GM18870 (cell line): Measurements from ENCODE around the gene NR3C2.

Experiments used
- ATAC-seq: cut with Tn5 transposase; IDR thresholded peaks from one replicate; pipeline ENCODE4 v1.9.1; 2021; ENCODE audit warnings: moderate library complexity; ENCODE audit not compliant: unreplicated experiment

Gene NR3C2

GRCh38 chr4:148118179-148118578 is 324.0 kb downstream of the NR3C2 start:
- ATAC-seq: no peak

- no peak for ATAC-seq
These were observed 325.2 kb downstream of the NR3C2 start for GRCh38 chr4:148116969-148117368.

GRCh38 chr4:148116264-148116663 is 325.9 kb downstream of the NR3C2 start:
- ATAC-seq: no peak

DNA sequence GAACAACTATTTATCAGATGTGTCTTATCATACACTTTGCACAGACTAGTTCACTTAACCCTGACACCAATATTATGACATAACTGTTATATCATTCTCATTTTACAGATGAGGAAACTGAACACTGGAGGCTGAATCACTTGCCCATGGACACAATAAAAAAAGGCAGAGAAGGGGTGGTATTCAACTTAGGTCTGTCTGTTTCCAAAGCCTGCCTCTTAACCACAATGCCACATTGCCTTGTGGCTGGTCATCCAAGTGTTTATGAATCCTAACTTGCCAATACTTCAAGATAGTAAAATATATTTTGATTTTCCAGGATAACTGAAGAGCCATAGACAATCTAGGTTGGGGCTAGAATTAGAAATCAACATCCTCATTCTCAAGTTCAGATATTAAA is 327.8 kb downstream of the NR3C2 start:
- no peak for ATAC-seq

DNA sequence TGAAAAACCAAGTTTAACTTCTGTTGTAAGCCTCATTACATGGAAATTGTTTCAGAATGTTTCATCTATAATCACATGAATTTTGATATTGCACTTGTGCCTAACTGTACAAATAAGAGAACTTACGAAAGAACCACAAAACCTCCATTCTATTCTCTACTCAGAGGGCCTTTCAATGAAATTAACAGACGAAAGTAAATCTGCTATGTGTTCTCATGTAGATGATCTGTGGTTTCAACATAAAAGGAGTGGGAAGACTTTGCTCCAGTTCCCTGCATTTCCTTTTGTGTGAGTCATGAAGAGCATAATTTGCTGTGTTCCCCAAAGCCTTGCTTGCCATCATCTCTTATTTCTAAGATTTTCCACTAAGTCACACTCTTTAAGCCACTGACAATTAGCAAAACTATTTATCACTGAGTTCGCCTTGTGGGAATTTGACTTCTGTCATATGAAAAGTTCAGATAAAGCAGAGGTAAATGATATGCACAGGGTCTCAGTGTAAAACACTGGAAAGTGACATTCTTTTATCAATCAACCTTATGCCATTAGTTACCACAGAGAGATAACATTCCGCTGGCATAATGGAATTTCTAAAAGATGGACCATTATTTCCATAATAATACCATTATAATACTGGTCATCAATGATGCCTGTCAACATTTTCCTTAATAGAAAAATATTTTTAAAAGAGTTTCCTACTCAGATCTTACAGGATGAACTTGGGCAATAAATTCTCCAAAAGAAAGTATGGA is 329.8 kb downstream of the NR3C2 start:
- no peak for ATAC-seq

- ATAC-seq: no peak
These were observed 332.0 kb downstream of the NR3C2 start for GRCh38 chr4:148110169-148110568.

DNA sequence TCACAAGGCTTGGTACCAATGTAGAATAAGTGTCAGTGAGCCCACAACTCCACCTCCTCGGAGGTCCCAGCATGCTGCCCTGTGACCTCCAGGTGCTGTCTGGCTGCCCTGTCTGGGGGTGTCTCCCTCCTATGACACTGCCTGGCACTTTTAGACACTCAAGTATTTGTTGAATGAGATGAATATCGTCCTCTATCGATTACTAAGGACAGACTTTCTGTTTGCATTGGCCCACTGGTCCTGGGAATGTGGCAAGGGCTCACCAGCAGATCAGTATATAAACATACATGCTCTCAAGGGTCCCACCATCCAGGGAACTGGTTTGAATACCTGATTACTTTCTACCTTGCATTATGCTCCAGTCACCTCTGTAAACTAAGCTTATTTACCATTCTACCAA is 333.0 kb downstream of the NR3C2 start:
- ATAC-seq: no peak

DNA sequence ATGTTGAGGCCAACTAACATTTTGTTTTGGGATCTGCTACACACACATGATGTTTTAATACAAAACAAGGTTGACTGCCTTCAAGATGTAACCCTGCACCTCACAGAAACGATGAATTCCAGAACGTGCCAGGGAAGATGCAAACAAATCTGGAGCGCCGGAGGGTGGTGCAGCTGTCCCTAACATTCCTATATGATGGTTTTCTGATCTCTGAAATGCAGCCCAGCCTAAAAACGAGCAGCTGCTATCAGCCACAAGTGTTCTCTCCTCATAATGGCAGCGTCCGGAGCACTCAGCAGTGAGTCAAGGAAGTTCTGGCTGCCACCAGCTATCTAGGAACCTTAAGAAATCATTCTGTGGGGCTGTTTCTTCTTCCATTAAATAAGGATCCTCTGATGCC is 333.4 kb downstream of the NR3C2 start:
- ATAC-seq: no peak

DNA sequence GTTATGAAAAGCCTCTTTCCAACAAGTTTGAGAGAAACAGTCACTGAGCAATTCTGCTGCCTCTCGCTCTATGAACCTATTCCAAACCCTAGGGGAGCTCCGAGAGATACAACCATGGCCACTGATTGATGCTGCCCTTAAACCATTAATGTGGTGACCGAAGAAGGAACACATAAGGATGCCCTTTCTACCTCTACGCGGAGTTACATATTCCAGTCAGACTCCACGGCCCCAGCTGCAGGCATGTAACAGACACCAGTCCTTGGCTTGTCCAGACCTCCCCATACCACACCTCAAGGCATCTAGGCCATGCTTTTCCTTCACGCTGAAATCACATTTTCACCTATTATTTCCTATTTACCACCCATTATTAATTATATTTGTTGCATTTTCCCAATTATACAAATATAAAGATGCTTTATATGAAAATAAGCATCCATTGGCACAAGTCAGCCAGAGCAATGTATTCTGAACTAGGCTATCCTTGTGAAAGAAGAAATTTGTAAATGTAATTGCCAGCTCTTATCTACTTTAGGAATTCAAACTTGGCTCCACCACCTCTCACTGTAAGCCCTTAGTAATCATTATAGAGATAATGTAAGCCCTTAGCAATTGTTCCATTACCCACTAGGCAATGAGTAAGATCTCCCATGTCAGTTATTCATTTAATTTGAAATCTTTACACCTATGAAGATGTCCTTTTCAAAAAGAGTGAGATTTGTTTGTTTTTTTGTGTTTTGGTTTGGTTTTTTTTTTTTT is 338.4 kb downstream of the NR3C2 start:
- no peak for ATAC-seq

- ATAC-seq: no peak
These were observed 340.4 kb downstream of the NR3C2 start for GRCh38 chr4:148101790-148102189.

DNA sequence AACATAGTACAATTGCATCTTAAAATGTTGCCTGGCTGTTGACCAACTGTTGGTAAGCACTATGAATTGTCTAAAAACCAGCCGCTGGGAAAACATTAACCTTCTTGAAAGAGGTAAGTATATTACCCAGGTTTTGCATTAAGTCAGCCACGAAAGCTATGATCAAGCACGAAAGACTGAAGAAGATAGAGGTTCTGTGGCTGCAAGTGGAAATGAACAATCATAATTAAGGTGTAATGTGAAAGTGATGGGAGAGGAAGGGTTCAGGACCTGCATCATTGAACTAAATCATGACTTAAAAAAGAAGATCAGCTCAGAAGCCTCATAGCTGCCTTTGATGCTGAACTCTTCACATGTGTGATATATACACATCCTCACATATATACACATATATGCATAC is 341.0 kb downstream of the NR3C2 start:
- ATAC-seq: no peak

GRCh38 chr4:148097801-148098200 is 344.4 kb downstream of the NR3C2 start:
- ATAC-seq: no peak

DNA sequence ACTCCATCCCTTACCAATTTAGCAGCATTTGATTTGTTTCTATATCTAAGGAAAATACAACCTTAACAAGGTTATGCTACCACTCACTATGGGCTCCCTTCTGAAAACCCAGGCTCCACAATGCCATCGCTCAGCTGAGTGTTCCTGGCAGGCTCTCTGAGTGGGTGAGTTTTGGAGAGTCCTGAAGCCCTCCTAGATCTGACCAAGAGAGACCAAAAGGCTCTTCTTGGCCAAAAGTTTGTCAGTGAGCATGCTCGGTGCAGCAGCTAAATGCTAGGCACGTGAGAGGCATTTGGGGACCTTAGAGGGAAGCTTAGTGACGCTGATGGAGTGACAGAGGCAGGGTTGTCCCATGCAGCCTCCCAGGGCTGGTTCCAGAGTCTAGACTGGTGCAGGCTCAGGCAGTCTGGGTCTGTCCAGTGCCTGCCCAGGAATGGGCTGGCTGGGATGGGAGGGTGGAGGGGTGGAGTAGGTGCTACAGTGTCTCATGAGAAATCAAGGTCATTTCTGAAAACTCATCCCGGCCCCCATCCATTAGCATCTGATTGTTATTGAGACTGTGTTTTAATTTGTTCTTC is 346.8 kb downstream of the NR3C2 start:
- no peak for ATAC-seq

DNA sequence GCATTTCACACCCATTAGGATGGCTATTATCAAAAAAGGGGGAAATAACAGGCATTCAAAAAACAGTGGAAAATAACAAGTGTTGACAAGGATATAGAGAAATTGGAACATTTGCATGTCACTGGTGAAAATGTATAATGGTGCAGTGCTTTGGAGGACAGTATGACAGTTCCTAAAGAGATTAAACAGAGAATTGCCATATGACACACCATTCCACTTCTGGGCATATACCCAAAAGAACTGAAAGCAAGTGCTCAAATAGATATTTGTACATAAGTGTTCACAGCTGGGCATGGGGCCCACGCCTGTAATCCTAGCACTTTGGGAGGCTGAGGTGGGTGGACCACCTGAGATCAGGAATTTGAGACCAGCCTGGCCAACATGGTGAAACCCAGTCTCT is 348.1 kb downstream of the NR3C2 start:
- no peak for ATAC-seq

- ATAC-seq: no peak
These were observed 349.1 kb downstream of the NR3C2 start for GRCh38 chr4:148093065-148093464.

DNA sequence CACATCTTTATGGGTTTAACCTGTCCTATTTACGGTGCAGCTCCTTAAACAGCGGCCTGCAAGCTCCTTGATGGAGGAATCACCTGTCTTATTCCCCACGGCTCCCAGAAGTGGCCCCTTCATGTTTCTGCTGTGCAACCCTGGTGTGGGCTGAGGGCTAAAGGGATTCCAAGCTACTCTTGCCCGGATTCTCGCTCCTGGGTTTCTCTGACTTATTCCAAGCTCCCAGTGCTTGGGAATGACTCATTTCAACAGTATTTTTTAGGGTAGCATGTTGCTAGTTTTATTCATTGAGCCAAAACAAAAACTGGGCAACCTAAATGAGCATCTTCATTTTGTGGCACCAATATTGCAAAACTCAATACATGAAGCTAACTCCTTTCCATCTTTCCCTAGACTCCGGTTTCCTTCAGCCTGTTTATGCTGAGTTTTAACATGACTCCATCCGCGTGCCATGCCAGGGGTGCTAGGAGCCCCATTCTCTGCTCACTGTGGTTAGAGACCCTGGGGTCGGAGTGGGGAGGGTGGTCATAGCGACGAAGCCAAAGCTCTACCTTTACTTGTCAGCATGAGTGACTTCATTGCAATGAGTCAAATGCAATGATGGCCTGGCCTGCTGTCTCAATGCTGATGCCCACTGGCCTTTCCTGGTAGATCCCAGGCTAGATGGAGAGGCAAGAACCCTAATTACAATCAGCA is 349.7 kb downstream of the NR3C2 start:
- ATAC-seq: no peak

- no peak for ATAC-seq
These were observed 350.3 kb downstream of the NR3C2 start for GRCh38 chr4:148091896-148092295.

DNA sequence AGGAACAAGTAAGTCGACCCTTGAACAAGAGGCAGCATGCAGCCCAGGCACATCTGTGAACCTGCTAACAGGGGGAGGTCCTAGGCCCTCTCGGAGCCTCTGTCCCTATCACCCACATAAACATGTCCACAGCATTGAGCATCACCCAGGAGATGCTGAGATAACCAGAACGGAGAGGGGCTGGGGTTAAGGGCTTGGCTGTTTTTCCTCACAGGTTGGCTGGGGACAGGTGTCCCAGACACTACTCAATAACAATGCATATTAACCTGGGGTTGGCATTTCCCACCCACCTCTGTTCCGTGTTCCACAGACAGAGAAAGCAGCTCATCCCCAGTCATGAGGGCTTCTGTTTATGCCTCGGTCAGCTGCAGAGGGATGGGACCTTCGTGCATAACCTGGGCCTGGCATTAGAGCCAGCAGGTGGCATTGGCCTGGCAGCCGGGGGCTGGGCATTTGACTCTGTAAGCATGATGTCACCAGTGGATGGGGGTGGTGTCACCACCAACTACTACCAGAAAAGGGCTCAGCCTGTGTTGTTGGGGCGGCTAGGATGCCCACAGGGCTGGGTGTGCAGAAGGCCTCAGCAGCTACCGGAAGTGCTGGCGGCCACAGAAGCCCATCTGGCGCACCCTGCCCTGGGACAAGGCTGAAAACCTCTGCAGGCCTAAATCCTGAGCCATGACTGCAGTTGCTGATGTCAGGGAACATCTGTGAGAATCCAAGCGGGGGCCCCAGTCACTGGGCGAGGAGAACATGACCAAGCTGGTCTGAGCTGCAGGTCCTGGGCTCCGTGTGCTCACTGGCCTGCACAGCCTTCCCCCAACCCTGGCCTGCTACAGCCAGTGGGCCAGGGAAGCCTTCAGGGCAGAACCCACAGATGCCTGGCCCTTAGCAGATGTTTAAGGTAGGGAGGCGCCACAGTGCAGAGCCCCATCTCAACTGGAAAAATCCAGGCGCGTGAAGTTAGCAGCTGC is 351.4 kb downstream of the NR3C2 start:
- no peak for ATAC-seq

GRCh38 chr4:148090029-148090428 is 352.2 kb downstream of the NR3C2 start:
- no peak for ATAC-seq

DNA sequence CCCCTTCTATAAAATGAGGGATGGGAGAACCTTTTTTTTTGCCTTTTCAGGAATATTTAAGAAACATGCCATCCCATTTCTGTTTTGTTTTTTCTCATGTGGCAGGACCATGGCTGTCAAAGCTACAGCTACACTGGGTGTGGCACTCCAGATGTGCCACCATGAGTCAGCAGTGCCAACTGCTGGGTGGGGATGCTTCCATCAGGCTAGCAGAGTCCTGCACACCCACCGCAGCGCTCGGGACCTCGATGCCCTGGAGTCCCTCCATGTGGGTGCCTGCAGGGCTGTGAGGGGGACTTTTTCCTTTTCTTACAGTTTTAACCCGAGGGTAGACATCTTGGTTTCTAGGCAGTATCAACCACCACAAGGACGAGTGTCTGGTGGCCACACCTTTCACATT is 352.6 kb downstream of the NR3C2 start:
- no peak for ATAC-seq
